Kidney epithelial cell (primary cell): ENCODE measurements around the gene UTP18. TPM values are rescaled to one million over a fixed set of nuclear protein-coding genes. Genes with fewer than 3 reads are reported as not detected.
"Not testable (repeated sequence)": the region's sequence is repeated elsewhere in the genome, so short reads cannot be mapped to it uniquely, and the experiment has no call there.

Experiments
- DNase-seq: peaks from one replicate; pipeline ENCODE4 v3.0.0-alpha.2; 2010; ENCODE audit warnings: low read depth
- H3K27me3 ChIP-seq: 2 replicates; pipeline ENCODE4 v1.6.0; 2011; ENCODE audit warnings: low read length; ENCODE audit not compliant: control insufficient read depth, insufficient read depth
- H3K36me3 ChIP-seq: 2 replicates; pipeline ENCODE4 v1.5.1; 2011; ENCODE audit warnings: low read length; ENCODE audit not compliant: control insufficient read depth, insufficient read depth
- H3K4me3 ChIP-seq: 2 replicates; pipeline ENCODE4 v1.5.1; 2011; ENCODE audit warnings: low read depth, mild to moderate bottlenecking, control low read depth, low read length
- total RNA-seq: library from RNA; depleted of rRNA; stranded (reverse); fragments of >200 nt; gene quantifications from 2 replicates; pipeline ENCODE4 v1.2.3, GENCODE V29; 2015
- TF ChIP-seq, protein P1 (sequence below): IDR thresholded peaks from 2 replicates; pipeline ENCODE4 v1.5.1; 2011; ENCODE audit warnings: mild to moderate bottlenecking, moderate library complexity, low read length, control low read depth, inconsistent platforms; ENCODE audit not compliant: insufficient read depth, poor library complexity, severe bottlenecking

UTP18 gene
- total RNA-seq, 1 donor from 2014 or later, result 43.1 TPM

DNA sequence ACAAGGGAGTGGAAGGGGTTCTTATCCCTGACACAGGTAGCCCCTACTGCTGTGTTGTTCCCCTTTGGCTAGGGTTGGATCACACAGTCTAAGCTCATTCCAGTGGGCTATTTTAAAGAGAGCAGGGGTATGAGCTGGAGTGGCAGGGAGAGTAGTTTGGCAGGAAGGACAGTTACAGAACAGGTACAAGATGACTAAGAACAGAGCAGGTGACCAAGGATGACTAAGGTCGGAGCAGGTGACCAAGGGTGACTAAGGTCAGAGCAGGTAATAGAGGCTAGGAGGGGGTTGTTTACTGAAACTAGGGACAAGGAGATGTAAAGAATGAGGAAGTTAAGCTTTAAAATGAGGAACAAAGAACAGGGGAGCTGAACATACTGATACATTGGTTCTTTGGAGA is 58.8 kb downstream of the UTP18 start:
- Histone ChIP-seq H3K36me3 (no peaks in the 10 kb centered on the region), H3K27me3 (no peaks in the 10 kb centered on the region), H3K4me3 (no peak overlapping the region)
- TF ChIP-seq, protein P1, sequence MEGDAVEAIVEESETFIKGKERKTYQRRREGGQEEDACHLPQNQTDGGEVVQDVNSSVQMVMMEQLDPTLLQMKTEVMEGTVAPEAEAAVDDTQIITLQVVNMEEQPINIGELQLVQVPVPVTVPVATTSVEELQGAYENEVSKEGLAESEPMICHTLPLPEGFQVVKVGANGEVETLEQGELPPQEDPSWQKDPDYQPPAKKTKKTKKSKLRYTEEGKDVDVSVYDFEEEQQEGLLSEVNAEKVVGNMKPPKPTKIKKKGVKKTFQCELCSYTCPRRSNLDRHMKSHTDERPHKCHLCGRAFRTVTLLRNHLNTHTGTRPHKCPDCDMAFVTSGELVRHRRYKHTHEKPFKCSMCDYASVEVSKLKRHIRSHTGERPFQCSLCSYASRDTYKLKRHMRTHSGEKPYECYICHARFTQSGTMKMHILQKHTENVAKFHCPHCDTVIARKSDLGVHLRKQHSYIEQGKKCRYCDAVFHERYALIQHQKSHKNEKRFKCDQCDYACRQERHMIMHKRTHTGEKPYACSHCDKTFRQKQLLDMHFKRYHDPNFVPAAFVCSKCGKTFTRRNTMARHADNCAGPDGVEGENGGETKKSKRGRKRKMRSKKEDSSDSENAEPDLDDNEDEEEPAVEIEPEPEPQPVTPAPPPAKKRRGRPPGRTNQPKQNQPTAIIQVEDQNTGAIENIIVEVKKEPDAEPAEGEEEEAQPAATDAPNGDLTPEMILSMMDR, result no peak
- DNase-seq, result no peak

DNA sequence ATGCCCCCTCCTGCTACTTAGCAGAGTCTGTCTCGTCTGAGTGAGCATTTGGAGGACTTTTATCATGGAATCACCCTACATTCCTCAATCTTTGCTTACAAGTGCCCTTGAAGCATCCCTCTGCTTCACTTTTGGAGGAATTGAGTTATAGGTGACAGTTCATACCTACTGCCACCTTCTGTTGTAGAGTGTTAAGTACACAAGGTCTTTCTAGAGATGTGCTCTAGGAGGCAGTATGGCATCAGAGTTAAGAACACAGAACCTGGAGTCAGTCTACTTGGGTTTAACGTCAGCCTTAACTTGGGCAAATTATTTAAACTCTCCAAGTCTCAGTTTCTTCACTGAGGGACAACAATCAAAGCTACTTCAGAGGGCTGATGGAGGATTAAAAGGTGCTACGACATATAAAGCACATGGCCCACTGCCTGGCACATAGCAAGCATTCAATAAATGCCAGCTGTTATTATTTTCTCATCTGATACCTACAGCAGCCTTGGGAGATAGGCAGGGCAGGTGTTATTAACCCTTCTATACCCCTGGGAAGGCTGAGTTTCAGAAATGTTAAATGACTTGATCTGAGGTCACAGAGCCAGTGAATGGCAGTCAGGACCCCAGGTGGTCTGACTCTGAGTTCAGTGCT is 62.2 kb downstream of the UTP18 start:
- Histone ChIP-seq H3K4me3 (no peak overlapping the region), H3K36me3 (no peaks in the 10 kb centered on the region), H3K27me3 (no peaks in the 10 kb centered on the region)
- TF ChIP-seq, protein P1, result peak; percentile 49
- DNase-seq, result no peak

DNA sequence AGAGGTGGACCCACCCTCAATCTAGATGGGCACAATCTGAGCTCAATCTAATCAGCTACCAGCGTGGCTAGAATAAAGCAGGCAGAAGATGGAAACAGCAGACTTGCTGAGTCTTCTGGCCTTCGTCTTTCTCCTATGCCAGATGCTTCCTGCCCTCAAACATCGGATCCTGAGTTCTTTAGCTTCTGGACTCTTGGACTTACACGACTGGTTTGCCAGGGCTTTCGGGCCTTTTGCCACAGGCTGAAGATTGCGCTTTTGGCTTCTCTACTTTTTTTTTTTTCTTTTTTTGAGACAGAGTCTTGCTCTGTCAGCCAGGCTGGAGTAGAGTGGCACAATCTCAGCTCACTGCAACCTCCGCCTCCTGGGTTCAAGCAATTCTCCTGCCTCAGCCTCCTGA is 65.1 kb downstream of the UTP18 start:
- no peak for DNase-seq
- TF ChIP-seq, protein P1, result no peak
- no peak overlapping the region for H3K4me3 ChIP-seq
- no peaks in the 10 kb centered on the region for H3K36me3 ChIP-seq
- H3K27me3 ChIP-seq, result no peaks in the 10 kb centered on the region

DNA sequence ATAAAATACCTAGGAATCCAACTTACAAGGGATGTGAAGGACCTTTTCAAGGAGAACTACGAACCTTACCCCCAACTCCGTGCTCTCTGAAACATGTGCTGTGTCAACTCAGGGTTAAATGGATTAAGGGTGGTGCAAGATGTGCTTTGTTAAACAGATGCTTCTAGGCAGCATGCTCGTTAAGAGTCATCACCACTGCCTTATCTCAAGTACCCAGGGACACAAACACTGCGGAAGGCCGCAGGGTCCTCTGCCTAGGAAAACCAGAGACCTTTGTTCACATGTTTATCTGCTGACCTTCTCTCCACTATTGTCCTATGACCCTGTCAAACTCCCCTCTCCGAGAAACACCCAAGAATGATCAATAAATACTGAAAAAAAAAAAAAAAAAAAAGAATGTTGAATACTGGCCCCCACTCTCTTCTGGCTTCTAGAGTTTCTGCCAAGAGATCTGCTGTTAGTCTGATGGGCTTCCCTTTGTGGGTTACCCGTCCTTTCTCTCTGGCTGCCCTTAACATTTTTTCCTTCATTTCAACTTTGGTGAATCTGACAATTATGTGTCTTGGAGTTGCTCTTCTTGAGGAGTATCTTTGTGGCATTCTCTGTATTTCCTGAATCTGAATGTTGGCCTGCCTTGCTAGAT is 70.6 kb downstream of the UTP18 start:
- H3K4me3 ChIP-seq, H3K27me3 ChIP-seq, H3K36me3 ChIP-seq, DNase-seq: not testable (repeated sequence)

DNA sequence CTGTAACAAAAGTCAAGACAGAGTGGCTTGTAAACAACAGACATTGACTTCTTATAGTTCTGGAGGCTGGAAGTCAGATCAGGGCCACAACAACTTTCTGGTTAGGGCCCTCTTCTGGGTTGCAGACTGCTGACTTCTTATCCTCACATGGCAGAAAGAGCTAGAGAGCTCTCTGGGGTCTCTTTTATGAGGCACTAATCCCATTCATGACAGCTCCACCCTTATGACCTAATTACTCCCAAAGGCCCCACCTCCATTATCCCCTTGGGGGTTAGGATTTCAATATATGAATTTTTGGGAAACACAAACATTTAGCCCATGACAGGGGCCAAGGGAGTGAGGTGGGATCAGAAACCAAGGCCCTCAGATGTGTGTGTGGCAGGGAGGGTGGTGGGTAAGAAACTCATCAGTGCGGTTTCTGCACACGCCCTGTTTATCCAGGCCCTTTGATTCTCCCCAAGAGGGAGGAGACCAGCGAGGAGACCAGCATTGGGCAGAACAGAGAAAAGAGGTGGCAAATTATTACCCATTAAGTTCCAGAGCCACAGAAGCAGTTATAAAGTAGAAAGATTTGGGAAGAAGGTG is 74.8 kb downstream of the UTP18 start:
- H3K4me3 ChIP-seq, result no peak overlapping the region
- H3K36me3 ChIP-seq, result no peaks in the 10 kb centered on the region
- no peak for DNase-seq
- no peaks in the 10 kb centered on the region for H3K27me3 ChIP-seq
- TF ChIP-seq, protein P1, result no peak

DNA sequence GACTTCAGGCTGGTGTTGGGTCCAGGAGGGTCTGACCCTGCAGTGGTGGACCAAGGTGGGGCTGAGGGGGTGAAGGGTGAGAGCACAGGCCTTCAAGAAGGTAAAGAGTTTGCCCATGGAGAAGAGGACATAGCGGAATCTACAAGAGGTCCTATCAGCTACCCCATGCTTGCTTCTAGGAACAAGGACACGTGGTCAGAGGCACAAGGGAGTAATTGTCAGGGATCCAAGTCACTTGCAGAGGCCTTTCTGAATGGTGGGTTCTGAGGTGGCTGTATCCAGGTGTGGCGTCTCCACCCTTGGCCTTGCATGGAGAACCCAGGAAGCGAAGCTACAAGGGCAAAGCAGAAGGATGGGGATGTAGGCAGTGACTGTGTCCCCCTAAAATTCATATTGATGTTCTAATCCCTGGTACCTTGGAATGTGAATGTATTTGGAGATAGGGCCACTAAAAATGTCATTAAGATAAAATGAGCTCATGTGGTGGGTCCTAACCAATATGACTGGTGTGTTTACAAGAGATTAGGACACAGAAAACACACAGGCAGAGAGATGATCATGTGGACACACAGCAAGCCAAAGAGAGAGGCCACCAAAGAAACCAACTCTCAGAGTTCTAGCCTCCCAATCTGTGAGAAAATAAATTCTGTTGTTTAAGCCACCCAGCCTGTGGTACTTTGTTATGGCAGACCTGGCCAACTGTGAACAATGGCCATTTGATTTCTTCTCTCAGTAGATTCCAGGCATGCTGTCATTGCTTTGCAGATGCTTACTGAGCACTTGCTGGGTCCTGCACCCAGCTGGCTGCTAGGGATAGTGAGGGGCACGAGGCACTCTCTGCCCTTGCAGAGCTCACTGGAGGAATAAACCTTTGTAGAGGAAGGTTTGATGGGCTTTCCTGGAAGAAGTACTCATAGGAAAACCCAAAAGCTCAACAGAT is 75.8 kb downstream of the UTP18 start:
- no peaks in the 10 kb centered on the region for H3K36me3 ChIP-seq

More for the DNA sequence above, 75.8 kb downstream of the UTP18 start:
- no peak for DNase-seq
- TF ChIP-seq, protein P1, result no peak
- Histone ChIP-seq H3K4me3 (no peak overlapping the region), H3K27me3 (no peaks in the 10 kb centered on the region)
